Thyroid gland (tissue), 4 donors: ENCODE data around the gene ZXDC. TPM values are rescaled to one million over a fixed set of nuclear protein-coding genes. Genes with fewer than 3 reads are reported as not detected.

Experiments used
- DNase-seq, 2 donors: peaks; one replicate each; pipeline ENCODE4 v3.0.0-alpha.2; 2019
- H3K27ac ChIP-seq, 3 donors: fragments of 200-600 bp; sonication (generic); 1 replicate in 2 of 3; 2 replicates in 1 of 3; pipeline ENCODE4 v1.5.1; 2016 to 2019; ENCODE audit warnings: mild to moderate bottlenecking in 1 of 3, moderate library complexity in 1 of 3
- H3K27me3 ChIP-seq: fragments of 200-600 bp; sonication (generic); one replicate; pipeline ENCODE4 v1.5.1; 2019
- H3K36me3 ChIP-seq, 2 donors: fragments of 200-600 bp; sonication (generic); one replicate each; pipeline ENCODE4 v1.5.1; 2016 to 2019
- H3K4me1 ChIP-seq, 2 donors: fragments of 200-600 bp; sonication (generic); one replicate each; pipeline ENCODE4 v1.5.1; 2017 to 2019
- H3K4me3 ChIP-seq, 3 donors: fragments of 200-600 bp; sonication (generic); replicated peaks in 1 of 3; 1 replicate in 2 of 3; 2 replicates in 1 of 3; pipeline ENCODE4 v1.5.1; 2016; ENCODE audit warnings: mild to moderate bottlenecking in 1 of 3
- H3K9me3 ChIP-seq: fragments of 200-600 bp; sonication (generic); one replicate; pipeline ENCODE4 v1.5.1; 2017
- CTCF ChIP-seq, 6 experiments: fragments of 200-600 bp in 3 of 6; fragments of 450-650 bp in 3 of 6; sonication (generic) in 3 of 6; IDR thresholded peaks; one replicate each; pipeline ENCODE4 v1.5.1; 2016 to 2019; ENCODE audit warnings: antibody characterized with exemption in 6 of 6, mild to moderate bottlenecking in 2 of 6, inconsistent platforms in 1 of 6, moderate library complexity in 1 of 6
- POLR2A ChIP-seq, 2 donors: fragments of 450-650 bp; IDR thresholded peaks; one replicate each; pipeline ENCODE4 v1.6.1; 2017; ENCODE audit warnings: antibody characterized with exemption in 2 of 2, mild to moderate bottlenecking in 2 of 2, moderate library complexity in 1 of 2
- WGBS, 2 donors: methylation state at CpG; one replicate each; pipeline ENCODE4 v1.1.5; 2017; 5-methylcytosine and 5-hydroxymethylcytosine counted together
- intact Hi-C: fragments of 100-400 bp; cut with DNase I; formaldehyde crosslinking; loops from one replicate; pipeline ENCODE4 v1.15.1; 2023
- total RNA-seq, 4 donors: library from RNA; depleted of rRNA; stranded (reverse); fragments of >200 nt; gene quantifications; one replicate each; pipeline ENCODE4 v1.2.3, GENCODE V29; 2016

Gene ZXDC
- total RNA-seq, 4 donors from 2014 or later = 51.5 to 96.8 (median 57.4) TPM

- no peaks in the 10 kb centered on the region for H3K4me1 ChIP-seq
- intact Hi-C loops = no loop called here
- no peaks in the 10 kb centered on the region for H3K27me3 ChIP-seq
- DNase-seq = no peak
- H3K9me3 ChIP-seq = no peaks in the 10 kb centered on the region
- H3K27ac ChIP-seq = no peak overlapping the region
- no peak overlapping the region for H3K4me3 ChIP-seq
- 93 to 94% methylated on average over 9 to 10 of the region's 13 CpGs for WGBS, 2 donors
- no peak for TF ChIP-seq CTCF (IDR thresholded peaks at IDR 0.05)
- no peak for TF ChIP-seq POLR2A (IDR thresholded peaks at IDR 0.05)
- peaks cover 7 to 19% of the 10 kb centered on the region in 2 donors for H3K36me3 ChIP-seq
Measured at GRCh38 chr3:126433496-126434263, 42.0 kb downstream of the ZXDC start.

GRCh38 chr3:126433105-126433430 is 42.6 kb downstream of the ZXDC start:
- 96 to 100% methylated on average over 6 of the region's 6 CpGs for WGBS, 2 donors
- no peak for DNase-seq
- intact Hi-C loops = no loop called here

GRCh38 chr3:126432361-126433104 is 43.2 kb downstream of the ZXDC start:
- no peaks in the 10 kb centered on the region for H3K4me1 ChIP-seq
- intact Hi-C loops = no loop called here
- WGBS, 2 donors = 92 to 95% methylated on average over 4 of the region's 4 CpGs
- H3K9me3 ChIP-seq = no peaks in the 10 kb centered on the region
- TF ChIP-seq POLR2A (IDR thresholded peaks at IDR 0.05) = no peak
- TF ChIP-seq CTCF (IDR thresholded peaks at IDR 0.05) = no peak
- no peak overlapping the region for H3K27ac ChIP-seq
- H3K27me3 ChIP-seq = no peaks in the 10 kb centered on the region
- DNase-seq = no peak
- H3K4me3 ChIP-seq = no peak overlapping the region
- peaks cover 0 to 8% of the 10 kb centered on the region in 2 donors for H3K36me3 ChIP-seq

More at GRCh38 chr3:126433105-126433430, 42.6 kb downstream of the ZXDC start:
- Histone ChIP-seq H3K9me3 (no peaks in the 10 kb centered on the region), H3K27me3 (no peaks in the 10 kb centered on the region), H3K27ac (no peak overlapping the region), H3K36me3 (peaks cover 1 to 13% of the 10 kb centered on the region in 2 donors), H3K4me3 (no peak overlapping the region), H3K4me1 (no peaks in the 10 kb centered on the region)
- TF ChIP-seq CTCF (IDR thresholded peaks at IDR 0.05) (no peak), POLR2A (IDR thresholded peaks at IDR 0.05) (no peak)

GRCh38 chr3:126431103-126431534 is 44.6 kb downstream of the ZXDC start:
- no peak overlapping the region for H3K4me3 ChIP-seq
- TF ChIP-seq POLR2A (IDR thresholded peaks at IDR 0.05) (no peak), CTCF (IDR thresholded peaks at IDR 0.05) (no peak)
- no peak for DNase-seq
- no peaks in the 10 kb centered on the region for H3K9me3 ChIP-seq
- 100% methylated on average over 1 of the region's 1 CpG for WGBS, 2 donors
- H3K36me3 ChIP-seq = no peaks in the 10 kb centered on the region
- no peaks in the 10 kb centered on the region for H3K4me1 ChIP-seq
- H3K27me3 ChIP-seq = no peaks in the 10 kb centered on the region
- intact Hi-C loops = no loop called here
- no peak overlapping the region for H3K27ac ChIP-seq

- Histone ChIP-seq H3K36me3 (no peaks in the 10 kb centered on the region), H3K4me1 (no peaks in the 10 kb centered on the region), H3K4me3 (no peak overlapping the region), H3K9me3 (no peaks in the 10 kb centered on the region), H3K27ac (no peak overlapping the region), H3K27me3 (no peaks in the 10 kb centered on the region)
- DNase-seq = no peak
- intact Hi-C loops = no loop called here
- no peak for TF ChIP-seq POLR2A (IDR thresholded peaks at IDR 0.05)
- no peak for TF ChIP-seq CTCF (IDR thresholded peaks at IDR 0.05)
- WGBS, 2 donors = 76 to 88% methylated on average over 3 of the region's 3 CpGs
Measured at GRCh38 chr3:126424751-126425150, 50.9 kb downstream of the ZXDC start.
